Activated T-cell treated with anti-CD3 and anti-CD28 coated beads, Interleukin-2, amount 50 U/mL, for 4 hours (primary cell): ENCODE data around the gene SUFU. TPM values are rescaled to one million over a fixed set of nuclear protein-coding genes. Genes with fewer than 3 reads are reported as not detected.

Experiments
- ATAC-seq, 2 donors: fragments of 200-7000 bp; cut with Tn5 transposase; one replicate each; pipeline ENCODE4 v1.10.0; 2021
- DNase-seq: peaks from one replicate; pipeline ENCODE4 v3.0.0-alpha.2; 2020
- H3K27me3 Mint-ChIP-seq: one replicate; pipeline ENCODE4 v1.8.0; 2021; ENCODE audit warnings: low read depth, mixed read lengths
- H3K36me3 Mint-ChIP-seq: one replicate; pipeline ENCODE4 v1.8.0; 2022; ENCODE audit warnings: mixed read lengths; ENCODE audit not compliant: insufficient read depth
- H3K4me1 Mint-ChIP-seq: one replicate; pipeline ENCODE4 v1.8.0; 2021; ENCODE audit warnings: low read depth, mixed read lengths
- H3K4me3 Mint-ChIP-seq: one replicate; pipeline ENCODE4 v1.8.0; 2021; ENCODE audit warnings: mild to moderate bottlenecking, moderate library complexity, mixed read lengths
- H3K9me3 Mint-ChIP-seq: one replicate; pipeline ENCODE4 v1.8.0; 2021; ENCODE audit warnings: mixed read lengths
- total RNA-seq, 3 donors: library from RNA; stranded (reverse); gene quantifications; one replicate each; pipeline ENCODE4 v1.2.1, GENCODE V29; 2021

SUFU gene
- total RNA-seq, 3 donors from 2014 or later = 8.7 to 8.8 (median 8.8) TPM

DNA sequence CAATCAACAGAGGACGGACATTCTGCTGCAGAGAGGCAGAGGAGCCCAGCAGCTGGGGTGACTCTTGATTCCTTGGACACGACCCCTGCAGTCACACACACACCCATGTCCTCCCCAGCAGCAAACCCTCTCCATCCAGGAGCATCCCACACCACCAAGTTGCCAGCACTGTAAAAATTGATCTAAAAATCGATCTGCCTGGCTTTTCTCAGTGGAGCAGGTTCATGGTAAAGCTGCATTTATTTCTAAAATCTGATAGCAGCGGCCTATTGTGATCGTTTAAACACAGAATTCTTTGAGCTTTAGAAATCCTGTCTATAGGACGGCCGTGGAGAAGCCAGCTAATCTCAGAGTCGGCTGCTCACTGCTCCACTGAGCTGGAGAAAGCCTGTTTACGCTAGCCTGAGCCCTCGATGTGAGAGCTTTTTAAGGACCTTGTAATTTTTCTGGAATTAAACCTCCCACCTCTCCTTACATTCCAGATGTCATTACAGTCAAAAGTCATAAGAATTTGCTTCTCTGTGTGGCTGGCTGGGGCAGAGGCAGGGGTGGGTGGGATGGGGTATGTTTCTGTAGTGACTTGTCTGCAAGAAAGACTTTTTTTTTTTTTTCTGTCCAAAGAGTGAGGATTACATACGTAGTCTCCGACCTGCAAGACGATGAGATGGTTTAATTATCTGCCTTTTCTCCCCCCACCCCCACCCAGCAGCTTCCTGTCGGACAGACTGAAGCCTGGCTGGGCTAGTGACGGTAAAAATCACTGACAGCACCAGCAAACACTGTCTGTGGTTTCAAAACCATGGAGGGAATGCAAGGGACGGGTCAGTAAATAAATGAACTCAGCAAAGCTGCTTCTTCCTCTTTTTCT lies 172.1 kb downstream of the SUFU start:
- Mint-ChIP-seq H3K4me1 (peaks cover 53% of the 10 kb centered on the region), H3K36me3 (no peaks in the 10 kb centered on the region), H3K27me3 (no peaks in the 10 kb centered on the region), H3K4me3 (no peak overlapping the region), H3K9me3 (no peaks in the 10 kb centered on the region)
- DNase-seq (no peak), ATAC-seq (no peak)

DNA sequence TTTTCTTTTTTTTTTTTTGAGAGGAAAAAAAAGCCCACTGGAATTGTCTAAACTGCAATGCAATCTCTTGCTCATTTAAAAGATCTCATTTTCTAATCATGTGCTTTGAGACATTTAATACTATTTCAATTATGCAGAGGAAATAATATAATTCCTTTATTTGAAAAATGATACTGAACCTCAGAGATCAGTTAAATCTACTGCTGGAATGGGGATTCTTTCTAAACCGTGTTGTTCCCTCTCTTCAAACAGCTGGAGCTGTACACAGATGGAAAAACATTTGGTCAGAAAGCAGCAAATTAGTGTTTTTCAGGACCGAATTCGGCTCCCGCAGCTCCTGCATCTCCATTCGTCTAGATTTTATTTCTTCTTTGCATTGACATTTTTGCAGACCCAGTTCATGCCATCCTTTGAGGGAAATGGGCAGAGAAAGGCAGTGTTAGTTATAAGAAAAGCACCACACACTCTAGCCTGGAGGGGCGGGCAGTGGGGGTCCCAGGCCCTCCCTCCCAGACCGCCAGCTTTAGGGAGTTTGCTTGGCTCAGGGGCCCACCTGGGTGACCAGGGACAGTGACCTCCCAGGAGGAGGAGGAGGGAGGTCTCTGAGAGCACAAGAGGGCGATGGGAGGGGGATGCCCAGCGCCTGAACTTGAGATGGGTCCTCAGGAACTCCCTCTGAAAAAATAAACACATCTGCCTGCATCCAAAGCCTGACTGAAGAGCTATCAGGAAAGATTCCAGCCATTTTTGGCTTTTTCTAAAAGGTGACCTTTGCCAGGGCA lies 173.0 kb downstream of the SUFU start:
- ATAC-seq = no peak
- no peaks in the 10 kb centered on the region for H3K9me3 Mint-ChIP-seq
- H3K27me3 Mint-ChIP-seq = no peaks in the 10 kb centered on the region
- H3K4me3 Mint-ChIP-seq = no peak overlapping the region
- DNase-seq = no peak
- no peaks in the 10 kb centered on the region for H3K36me3 Mint-ChIP-seq
- peaks cover 58% of the 10 kb centered on the region for H3K4me1 Mint-ChIP-seq

DNA sequence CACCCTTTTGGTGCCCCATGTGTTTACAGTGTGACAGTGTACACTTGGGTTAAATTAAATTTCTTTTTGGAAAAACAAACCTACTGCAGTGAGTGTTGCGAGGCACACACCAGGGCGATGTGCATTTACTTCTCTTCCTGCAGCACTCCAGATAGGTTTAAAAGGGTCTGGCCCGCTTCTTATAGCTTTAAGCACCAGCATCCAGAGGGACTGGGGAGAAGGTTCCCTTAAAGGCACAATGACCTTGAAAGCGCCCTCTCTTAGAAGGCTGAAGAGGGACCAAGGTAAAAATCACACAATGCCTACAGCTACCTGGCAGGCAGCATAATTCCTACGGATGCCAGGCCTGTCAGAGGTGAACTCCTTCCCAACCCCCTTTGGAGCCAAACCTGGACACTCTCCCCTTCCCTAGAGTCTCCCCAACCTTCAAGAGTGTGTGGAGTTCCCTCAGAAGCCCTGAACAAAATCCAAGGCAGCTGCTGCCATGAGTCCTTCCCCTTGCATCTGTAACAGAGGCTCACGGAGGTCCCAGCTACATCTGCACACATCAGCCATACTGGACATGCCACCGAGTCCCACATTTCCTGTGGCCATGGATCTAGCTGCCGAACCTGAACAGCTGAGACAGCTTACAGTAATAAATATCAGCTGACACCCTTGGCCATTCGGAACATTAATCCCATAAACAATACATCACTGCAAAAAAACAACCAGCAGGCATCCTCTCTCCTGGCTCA lies 173.7 kb downstream of the SUFU start:
- ATAC-seq (no peak), DNase-seq (no peak)
- H3K4me3 Mint-ChIP-seq = no peak overlapping the region
- H3K36me3 Mint-ChIP-seq = no peaks in the 10 kb centered on the region
- no peaks in the 10 kb centered on the region for H3K27me3 Mint-ChIP-seq
- no peaks in the 10 kb centered on the region for H3K9me3 Mint-ChIP-seq
- H3K4me1 Mint-ChIP-seq = peaks cover 65% of the 10 kb centered on the region

DNA sequence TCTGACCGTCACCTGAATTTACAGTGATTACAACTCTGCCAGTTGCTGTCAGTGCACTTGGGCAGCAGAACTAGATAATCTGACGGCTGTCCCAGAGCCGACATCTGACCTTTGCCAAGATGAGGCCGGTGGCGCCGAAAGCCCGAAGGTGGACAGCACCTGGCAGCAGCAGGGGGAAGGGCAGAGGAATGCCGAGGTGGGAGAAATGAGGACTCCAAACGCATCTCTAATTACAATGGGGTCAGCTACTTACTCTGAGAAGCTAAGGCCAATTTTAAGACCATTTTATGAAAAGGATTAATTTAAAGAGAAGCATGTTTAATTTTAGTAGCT lies 174.3 kb downstream of the SUFU start:
- no peak for ATAC-seq
- Mint-ChIP-seq H3K27me3 (no peaks in the 10 kb centered on the region), H3K4me3 (no peak overlapping the region), H3K9me3 (no peaks in the 10 kb centered on the region), H3K4me1 (peaks cover 62% of the 10 kb centered on the region), H3K36me3 (no peaks in the 10 kb centered on the region)
- no peak for DNase-seq

DNA sequence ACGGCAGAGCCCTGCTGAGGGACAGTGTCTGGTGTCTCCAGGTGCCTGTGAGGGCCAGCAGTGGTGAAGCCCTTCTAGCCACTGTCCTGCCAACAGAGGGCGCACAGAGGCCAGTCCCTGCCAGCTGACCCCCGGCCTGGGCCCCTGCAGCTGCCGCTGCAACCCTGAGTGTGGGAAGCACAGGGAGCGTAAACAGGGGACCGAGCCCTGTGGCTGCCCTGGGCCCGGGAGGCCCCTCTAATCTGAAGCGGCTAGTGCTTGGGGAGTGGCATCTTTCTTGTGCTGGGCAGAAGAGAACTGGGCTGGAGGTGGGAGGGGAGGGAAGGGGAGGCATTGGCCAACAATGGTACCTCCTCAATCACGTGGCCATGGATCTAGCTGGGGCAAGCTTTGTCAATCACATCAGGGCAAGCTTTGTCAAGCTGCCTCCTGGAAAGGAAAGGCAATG lies 175.1 kb downstream of the SUFU start:
- no peak for ATAC-seq
- H3K27me3 Mint-ChIP-seq = no peaks in the 10 kb centered on the region
- H3K36me3 Mint-ChIP-seq = no peaks in the 10 kb centered on the region
- H3K4me1 Mint-ChIP-seq = peaks cover 54% of the 10 kb centered on the region
- no peaks in the 10 kb centered on the region for H3K9me3 Mint-ChIP-seq
- no peak for DNase-seq
- no peak overlapping the region for H3K4me3 Mint-ChIP-seq

DNA sequence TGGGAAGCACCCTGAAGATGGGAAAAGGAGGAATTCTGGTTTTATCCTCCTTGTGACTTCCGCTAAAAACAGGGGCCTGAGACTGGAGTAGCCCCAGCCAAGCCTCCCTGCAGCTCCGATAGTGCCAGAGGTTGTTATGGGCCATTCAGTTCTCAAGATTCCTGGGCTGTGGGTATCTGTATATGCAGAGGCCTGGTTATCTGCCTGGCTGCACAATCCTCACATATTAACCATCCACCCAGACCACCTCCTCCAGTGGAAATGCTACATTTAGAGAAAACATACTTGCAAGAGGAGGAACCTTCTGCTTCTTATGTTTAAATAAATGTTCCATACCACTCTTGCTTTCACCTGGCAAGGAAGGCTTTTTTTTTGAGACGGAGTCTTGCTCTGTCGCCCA lies 175.8 kb downstream of the SUFU start:
- H3K36me3 Mint-ChIP-seq = no peaks in the 10 kb centered on the region
- H3K9me3 Mint-ChIP-seq = no peaks in the 10 kb centered on the region
- H3K4me3 Mint-ChIP-seq = no peak overlapping the region
- DNase-seq (no peak), ATAC-seq (no peak)
- no peaks in the 10 kb centered on the region for H3K27me3 Mint-ChIP-seq
- H3K4me1 Mint-ChIP-seq = peaks cover 47% of the 10 kb centered on the region

DNA sequence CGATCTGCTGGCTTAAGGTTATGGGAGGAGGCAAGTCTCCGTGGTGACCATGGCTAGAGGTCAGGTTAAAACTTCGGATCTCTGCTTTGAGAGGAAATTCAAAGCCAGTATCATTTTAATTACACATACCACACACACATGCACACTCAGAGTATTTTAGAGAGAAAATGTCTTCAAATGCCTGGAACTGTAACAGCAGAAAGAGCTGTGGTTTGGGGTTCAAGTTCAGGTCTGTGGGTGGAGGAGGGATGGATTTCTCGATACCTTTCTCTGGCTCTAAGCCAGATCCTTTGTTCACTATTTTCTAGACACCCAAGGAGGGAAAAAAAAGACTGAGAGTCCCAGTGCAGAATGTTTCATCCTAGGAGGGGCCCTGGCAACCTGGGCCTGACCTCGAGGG lies 177.9 kb downstream of the SUFU start:
- peaks cover 4% of the 10 kb centered on the region for H3K36me3 Mint-ChIP-seq
- ATAC-seq (no peak), DNase-seq (no peak)
- no peaks in the 10 kb centered on the region for H3K9me3 Mint-ChIP-seq
- no peaks in the 10 kb centered on the region for H3K27me3 Mint-ChIP-seq
- peaks cover 26% of the 10 kb centered on the region for H3K4me1 Mint-ChIP-seq
- no peak overlapping the region for H3K4me3 Mint-ChIP-seq

DNA sequence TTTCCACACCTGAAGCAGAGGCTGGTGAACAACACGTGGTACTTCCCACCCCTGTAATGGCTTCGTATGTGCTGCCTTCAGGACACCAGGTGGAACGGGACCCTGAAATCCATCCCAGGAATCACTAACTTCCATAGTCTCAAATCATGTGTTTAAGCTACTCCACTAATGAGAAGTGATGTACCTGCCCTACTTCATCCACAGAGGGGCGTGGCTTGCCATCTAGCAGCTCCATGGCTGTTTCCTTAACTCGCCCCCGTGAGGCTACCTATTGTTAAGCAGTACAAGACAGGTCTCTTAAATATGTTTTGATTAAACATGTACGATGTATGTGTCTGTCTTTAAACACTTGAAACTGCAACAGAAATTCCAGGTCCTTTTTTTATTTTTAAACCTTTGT lies 178.6 kb downstream of the SUFU start:
- Mint-ChIP-seq H3K9me3 (no peaks in the 10 kb centered on the region), H3K4me3 (no peak overlapping the region), H3K4me1 (peaks cover 23% of the 10 kb centered on the region), H3K36me3 (peaks cover 4% of the 10 kb centered on the region), H3K27me3 (no peaks in the 10 kb centered on the region)
- no peak for ATAC-seq
- DNase-seq = no peak

DNA sequence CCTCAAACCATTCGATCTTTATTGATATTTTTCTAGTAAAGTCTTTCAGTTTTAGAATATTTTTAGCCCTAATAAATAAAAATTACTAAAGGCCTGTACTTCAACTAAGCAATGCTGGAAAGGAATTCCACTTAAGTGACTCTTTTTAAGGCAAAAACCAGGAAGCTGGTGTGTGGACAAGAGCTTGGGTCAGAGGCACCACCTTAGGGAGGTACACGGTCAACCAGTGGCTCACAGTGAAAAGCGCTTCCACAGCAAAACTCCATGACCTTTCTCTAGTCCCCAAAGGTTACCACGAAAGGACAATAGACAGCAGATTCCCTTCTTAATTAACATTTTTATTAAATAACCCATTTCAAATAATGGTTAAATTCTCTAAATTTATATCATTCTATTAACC lies 179.2 kb downstream of the SUFU start:
- ATAC-seq (no peak), DNase-seq (no peak)
- Mint-ChIP-seq H3K4me3 (no peak overlapping the region), H3K27me3 (no peaks in the 10 kb centered on the region), H3K4me1 (peaks cover 21% of the 10 kb centered on the region), H3K36me3 (peaks cover 4% of the 10 kb centered on the region), H3K9me3 (no peaks in the 10 kb centered on the region)

Other genes starting within 250 kb of the SUFU start
- gene NFKB2, start 108.3 kb upstream of the SUFU start, total RNA-seq = 100 to 1,000 TPM; 300 to 365 (median 302) TPM
- gene PSD, start 85.2 kb upstream of the SUFU start, total RNA-seq = 1 to 10 TPM; 2.3 to 4.6 (median 3.7) TPM
- 10 to 100 TPM; 16.5 to 17.7 (median 16.6) TPM for gene FBXL15, start 83.1 kb upstream of the SUFU start, total RNA-seq
- gene CUEDC2, start 71.4 kb upstream of the SUFU start, total RNA-seq = 10 to 100 TPM; 44.3 to 50.6 (median 45.3) TPM
- gene C10orf95, start 52.4 kb upstream of the SUFU start, total RNA-seq = under 1 TPM; 0.27 to 0.96 (median 0.45) TPM
- 10 to 100 TPM; 65.2 to 69.8 (median 67.1) TPM for gene ACTR1A, start 1.3 kb upstream of the SUFU start, total RNA-seq
- 10 to 100 TPM; 53.9 to 67.6 (median 59.9) TPM for gene TRIM8, start 140.5 kb downstream of the SUFU start, total RNA-seq
- 1 to 10 TPM; 3.2 to 4.8 (median 3.3) TPM for gene ARL3, start 210.4 kb downstream of the SUFU start, total RNA-seq
- 10 to 100 TPM; 29.0 to 33.7 (median 31.2) TPM for gene SFXN2, start 210.7 kb downstream of the SUFU start, total RNA-seq
- gene WBP1L, start 240.0 kb downstream of the SUFU start, total RNA-seq = 10 to 100 TPM; 12.8 to 15.1 (median 14.0) TPM